Activated T-cell treated with anti-CD3 and anti-CD28 coated beads, Interleukin-2, amount 50 U/mL, for 1 hour (primary cell): ENCODE data around the gene LTBP1.
"Not testable (repeated sequence)": the region's sequence is repeated elsewhere in the genome, so short reads cannot be mapped to it uniquely, and the experiment has no call there.

ENCODE experiments used
- DNase-seq: peaks from one replicate; pipeline ENCODE4 v3.0.0-alpha.2; 2020

LTBP1 gene

DNA sequence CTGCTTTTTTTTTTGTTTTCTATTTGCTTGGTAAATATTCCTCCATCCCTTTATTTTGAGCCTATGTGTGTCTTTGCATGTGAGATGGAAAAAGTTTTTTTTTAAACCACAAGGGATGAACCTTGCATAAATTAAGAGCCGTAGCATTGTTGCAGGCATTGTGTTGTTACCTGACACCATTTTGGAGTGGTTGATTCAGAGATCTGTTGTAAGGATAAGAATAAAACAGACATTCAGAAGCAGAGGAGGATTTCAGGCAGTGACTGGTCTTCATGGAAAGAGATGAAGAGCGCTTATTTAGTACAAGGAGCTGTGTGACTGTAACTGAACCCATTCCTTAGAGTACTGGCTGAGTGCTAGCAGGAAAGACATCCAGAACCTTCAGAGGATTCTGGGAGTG, 101.2 kb downstream of the LTBP1 start:
- DNase-seq = no peak

DNA sequence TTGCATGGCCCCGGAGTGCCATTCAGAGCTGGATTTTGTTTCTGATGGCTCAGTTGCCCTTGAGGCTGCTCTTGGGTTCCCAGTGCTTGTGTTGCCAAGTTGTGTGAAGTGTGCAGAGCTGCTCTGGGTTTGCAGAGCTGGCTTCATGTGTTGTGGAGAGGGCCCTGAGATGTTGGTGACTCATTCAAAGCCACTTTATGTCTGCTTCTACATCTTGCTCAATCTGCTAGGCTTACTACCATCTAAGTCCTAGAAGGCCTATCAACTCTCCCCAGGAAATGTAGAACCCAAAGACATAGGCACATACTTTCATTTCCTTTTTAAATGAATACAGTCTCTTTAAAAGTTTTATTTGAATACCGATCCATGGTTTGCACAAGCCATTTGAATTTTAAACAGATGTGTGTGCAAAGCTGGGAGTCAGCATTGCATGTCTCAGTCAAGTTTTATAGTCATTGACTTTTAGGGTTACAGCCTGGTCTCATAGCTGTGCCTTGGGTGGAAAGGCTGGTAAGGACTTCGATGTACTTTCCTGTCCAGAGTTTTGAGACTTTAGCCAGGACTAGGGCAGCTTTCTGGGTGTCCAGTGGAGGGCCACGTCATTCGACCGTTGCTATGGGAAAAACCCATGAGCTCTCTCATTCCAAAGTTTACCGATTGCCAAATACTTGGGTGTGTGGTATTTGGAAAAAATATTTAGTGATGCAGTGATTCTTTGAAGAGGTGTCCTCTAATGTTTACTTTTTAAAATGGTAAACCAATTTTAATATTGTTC, 105.0 kb downstream of the LTBP1 start:
- DNase-seq = no peak

DNA sequence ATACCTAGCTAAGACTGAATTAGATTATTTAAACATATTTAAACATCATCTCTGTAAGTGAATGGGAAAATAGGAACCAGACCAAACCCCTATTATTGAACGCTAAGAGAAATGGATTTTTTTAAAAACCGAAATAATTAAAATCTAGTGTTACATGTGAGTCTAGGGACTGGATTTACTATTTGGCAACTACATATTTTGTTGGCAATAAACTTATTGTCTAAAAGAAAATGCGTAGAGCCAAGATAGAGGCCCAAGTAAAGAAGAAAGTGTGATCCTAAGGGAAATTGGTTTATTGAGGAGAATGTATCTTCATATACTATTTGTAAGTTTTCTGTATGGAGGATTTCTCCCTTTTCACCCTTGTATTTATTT, 105.6 kb downstream of the LTBP1 start:
- DNase-seq = no peak

DNA sequence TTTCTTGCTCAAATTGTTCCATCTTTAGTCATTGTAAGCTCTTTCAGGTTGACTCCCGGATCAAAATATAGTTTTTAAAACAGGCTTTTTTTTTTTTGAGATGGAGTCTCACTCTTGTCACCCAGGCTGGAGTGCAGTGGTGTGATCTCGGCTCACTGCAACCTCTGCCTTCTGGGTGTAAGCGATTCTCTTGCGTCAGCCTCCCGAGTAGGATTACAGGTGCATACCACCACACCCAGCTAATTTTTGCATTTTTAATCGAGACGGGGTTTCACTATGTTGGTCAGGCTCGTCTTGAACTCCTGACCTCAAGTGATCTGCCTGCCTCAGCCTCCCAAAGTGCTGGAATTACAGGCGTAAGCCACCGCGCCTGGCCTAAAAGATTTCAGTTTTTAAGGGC, 106.0 kb downstream of the LTBP1 start:
- DNase-seq = not testable (repeated sequence)

DNA sequence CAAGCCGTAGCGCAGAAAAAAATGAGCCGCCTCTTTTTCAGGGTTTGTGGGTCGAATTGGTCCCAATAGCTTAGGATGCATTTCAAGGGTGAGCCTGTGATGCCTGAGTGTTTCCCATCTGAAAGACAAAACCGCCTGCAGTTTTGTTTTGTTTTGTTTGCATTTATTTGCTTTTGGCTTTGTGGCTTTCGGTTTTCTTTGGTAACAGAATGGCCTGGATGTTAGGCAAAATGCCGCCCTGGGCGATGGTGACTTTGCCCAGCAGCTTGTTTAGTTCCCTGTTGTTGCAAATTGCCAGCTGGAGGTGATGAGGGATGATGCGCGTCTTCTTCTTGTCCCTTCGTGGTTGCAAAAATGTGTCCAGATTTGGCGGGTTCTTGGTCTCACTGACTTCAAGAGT, 109.4 kb downstream of the LTBP1 start:
- DNase-seq = no peak

DNA sequence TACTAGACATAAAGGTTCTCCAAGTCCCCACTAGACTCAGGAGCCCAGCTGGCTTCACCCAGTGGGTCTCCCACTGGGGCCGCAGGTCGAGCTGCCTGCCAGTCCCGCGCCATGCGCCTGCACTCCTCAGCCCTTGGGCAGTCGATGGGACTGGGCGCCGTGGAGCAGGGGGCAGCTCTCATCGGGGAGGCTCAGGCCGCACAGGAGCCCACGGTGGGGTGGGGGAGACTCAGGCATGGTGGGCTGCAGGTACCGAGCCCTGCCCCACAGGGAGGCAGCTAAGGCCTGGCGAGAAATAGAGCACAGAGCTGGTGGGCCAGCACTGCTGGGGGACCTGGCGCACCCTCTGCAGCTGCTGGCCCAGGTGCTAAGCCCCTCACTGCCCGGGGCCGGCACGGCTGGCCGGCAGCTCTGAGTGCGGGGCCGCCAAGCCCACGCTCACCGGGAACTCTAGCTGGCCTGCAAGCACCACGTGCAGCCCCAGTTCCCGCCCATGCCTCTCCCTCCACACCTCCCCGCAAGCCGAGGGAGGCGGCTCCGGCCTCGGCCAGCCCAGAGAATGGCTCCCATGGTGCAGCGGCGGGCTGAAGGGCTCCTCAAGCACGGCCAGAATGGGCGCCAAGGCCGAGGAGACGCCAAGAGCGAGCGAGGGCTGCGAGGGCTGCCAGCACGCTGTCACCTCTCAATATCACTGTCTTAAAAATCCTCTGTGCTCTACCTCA, 110.7 kb downstream of the LTBP1 start:
- not testable (repeated sequence) for DNase-seq

DNA sequence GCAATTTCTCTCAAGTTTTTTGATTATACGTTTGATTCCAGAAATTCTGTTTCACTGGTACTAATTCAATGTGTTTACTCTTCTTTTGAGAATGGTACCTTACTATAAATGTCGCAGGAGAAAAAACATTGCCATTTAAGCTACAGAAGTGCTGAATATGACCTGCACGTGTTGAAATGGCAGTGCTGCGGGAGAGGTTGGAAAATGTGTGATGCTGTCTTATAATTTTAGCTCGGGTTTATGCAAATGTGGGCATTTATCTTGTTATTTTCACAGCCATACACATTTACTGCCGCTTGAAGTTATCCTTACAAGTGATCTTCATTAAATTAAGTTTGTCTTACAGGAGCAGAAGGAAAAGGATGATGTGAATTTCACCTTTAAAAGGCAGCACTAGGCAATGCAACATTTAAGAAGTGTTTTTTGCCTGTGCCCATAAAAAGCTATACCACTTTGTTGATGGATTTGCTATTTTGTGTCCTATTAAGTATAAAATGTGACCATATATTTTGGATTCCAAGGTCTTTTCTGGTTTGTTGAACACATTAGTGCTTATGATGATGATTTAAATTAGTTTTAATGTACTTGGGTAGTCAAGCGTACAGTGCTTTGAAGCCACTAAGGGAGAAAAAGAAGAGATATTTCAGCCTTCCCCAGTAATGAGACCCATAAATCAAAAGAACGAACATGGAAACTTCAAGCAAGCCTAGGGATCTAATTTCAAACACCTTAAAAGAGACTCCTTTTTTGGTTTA, 112.1 kb downstream of the LTBP1 start:
- DNase-seq = no peak

DNA sequence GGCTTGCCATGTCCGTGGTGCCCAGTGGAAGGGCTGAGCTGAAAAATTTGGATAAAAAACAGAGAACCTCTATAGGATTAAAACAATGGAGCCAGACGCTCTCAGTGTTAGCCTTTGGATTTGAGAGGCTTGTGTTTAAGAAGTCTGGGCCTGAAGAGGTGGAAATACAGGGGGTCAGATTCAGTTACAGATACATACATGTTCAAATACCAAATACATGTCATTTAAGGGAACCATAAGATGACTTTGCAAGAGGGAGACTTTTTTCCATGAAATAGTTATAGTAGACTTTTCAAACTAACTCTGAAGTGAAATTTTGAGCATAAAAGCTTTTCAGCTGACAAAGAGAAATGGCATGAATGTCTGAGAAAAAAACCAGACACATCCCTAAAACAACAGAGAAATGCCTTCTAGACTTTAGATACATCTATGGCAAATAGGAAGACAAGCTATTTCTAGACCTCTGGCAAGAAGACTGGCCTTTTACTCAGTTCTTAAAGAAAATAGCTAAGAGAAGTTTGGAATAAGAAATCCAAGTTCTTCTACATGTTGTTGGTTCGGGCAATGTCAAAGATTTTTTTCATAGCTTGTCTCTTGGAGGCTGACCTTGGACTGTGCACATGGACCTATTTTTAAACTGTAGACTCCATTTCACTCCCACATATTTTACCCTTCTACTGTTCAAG, 112.9 kb downstream of the LTBP1 start:
- no peak for DNase-seq

DNA sequence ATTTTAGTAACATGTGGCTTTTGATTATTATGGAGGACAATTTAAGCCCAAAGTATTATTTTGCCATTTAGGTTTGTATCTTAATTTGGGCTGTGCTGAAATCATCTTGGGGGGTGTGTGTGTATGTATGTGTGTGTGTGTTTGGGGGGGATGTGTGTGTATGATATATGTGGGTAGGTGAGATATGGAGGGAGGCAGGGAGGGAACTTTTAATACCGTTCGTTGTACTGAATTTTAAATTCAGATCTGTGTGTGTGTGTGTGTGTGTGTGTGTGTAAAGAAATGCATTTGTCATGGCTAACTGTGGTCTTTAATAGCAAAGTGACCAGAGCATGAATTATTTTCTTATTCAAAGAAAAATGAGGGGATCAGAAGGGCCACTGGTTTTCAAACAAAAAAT, 113.7 kb downstream of the LTBP1 start:
- no peak for DNase-seq

DNA sequence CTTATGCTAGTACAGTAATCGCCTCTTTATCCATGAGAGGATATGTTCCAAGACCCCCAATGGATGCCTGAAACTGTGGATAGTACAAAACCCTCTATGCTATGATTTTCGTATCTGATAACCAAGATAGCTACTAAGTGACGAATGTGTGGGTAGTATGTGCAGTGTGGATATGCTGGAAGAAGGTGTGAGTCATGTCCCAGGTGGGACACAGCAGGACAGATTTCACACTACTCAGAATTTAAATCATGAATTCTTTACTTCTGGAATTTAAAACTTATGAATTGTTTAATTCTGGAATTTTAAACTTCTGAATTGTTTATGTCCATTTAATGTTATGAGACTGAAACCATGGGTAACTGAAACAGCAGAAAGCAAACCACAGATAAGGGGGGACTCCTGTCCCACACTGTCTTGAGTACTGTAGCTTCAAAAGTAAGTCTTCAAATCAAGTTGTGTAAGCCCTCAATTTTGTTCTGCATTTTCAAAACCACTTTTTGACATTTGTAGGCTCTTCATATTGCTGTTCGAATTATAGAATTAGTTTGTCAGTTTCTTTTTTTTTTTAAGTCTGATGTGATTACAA, 116.0 kb downstream of the LTBP1 start:
- DNase-seq = no peak

DNA sequence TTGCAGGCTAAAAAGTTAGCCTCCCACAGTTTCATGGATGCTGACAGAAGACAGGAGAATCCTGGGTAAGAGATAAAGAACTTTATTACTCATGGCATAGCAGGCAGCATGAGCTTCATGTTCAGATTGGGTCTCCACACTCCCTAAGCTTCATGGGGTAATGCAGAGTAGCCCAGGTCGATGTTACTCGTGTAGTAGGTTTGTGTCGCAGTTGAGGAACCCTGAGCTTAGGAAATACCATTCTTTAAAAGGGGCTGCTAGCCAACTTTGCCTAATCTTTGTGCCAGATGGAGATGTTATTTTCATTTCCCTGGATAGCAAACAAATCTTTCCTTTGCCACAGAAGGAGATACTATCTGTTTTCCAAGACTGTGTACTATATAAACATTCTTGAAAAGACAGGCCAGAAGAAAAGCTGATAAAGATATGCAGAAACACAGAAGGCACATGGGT, 117.6 kb downstream of the LTBP1 start:
- no peak for DNase-seq

DNA sequence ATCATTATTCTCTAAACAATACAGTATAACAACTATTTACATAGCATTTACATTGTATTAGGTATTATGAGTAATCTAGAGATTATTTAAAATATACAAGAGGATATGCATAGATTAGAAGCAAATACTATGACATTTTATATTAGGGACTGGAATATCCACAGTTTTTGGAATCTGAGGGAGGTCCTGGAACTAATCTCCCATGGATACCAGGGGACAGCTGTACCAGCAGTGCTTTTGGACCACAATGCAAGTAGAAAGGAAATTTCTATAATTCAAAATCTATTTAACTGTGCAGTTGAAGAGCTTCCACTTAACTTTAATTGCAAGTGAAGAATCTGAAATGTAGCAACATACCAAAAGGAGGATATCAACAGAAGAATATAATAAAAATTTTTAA, 120.8 kb downstream of the LTBP1 start:
- DNase-seq = no peak

DNA sequence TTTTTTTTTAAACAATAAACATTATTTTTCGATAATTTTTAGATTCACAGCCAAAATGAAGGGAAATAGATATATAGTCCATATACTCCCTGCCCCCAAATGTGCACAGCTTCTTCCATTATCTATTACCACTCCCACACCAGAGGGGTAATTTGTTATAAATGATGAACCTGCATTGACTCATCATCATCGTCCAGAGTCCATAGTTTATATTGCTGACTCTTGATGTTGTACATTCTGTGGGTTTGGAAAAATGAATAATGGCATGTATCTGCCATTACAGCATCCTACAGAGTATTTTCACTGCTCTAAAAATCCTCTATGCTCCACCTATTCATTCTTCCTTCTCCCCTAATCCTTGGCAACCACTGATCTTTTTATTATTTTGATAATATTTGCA, 121.5 kb downstream of the LTBP1 start:
- no peak for DNase-seq

DNA sequence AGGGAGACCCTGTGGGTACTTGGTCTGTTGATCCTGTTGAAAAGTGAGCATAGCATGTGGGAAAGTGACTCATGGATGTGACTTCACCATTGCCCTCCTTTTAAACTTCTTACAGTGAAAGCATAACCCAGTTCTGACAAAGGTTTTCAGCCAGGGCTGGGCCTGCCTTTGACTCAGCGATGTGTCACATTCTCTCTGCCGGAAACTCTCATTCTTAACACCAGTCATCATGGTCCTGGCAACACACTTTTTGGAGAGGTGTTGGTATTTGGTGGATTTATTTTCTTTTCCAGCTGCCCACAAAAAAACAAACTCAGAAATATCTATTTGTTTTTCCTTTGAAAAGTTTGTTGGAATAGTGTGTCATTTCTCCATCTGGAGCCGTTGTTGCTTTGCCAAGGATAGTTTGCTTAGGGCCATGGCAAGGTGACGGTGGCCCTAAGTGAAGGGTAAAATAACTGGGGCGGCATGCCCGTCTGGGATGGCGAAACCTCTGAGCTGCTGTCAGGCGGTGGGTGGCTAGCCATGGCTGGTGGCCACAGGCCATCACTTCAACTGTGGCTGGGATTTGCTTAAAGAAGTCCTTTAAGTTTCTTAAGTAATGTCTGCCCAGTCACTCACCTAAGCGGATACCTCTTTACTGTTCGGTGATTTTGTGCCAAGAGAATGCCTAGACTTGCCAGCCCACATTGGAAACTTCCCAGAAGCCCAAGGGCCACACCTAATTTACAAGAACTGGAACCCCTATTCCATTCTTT, 123.3 kb downstream of the LTBP1 start:
- no peak for DNase-seq

DNA sequence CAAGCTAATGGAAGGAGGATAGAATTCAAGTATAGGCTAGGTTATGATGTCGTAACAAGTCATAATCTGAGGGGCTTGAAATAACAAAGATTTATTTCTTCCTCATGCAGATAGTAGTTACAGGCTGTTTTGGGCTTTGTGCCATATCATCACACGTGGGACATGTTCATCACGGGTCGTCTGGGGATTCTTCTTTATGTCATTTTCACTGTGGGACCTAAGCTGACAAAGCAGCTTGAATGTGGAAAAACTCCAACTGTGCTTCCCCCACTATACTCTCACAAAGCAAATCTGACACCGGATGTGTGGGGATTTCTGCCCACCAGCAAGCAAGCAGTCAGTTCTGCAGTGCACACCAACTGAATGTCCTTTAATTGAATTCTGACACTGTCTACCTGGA, 124.8 kb downstream of the LTBP1 start:
- DNase-seq = no peak

DNA sequence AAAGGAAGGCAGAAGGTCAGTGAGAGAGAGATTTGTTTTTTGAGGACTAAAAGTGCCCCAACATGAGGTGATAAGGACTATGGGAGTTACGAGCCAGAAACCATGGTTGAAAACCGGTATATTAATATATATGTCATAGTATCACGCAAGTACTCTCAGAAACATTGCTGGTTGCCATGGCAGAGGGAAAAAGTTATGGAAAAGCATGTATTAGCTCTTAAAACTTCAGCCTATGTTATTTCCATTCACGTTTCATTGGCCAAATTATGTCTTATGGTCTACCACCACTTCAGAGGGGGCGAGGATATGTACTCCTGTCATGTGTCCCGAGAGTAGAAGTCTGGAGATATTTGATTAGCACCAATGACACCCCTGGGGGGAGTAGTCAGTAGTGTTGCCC, 125.9 kb downstream of the LTBP1 start:
- no peak for DNase-seq

DNA sequence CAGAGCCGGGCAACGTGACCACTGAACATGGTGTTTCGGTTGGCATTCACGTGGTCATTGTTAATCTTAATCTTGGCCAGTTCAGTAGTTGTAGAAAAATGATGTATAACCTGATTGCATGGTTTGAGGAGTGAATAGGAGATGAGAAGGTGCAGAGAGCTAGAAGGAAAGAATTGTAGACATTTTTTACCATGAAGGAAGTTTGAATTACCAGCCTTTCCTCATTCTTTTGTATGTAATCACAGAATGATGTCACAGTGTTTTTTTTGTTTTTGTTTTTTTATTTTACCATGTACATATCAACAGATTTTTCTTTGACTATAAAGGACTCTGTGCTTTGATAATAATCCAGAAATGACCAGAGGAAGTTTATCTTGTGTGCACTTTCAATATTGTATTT, 126.3 kb downstream of the LTBP1 start:
- no peak for DNase-seq

DNA sequence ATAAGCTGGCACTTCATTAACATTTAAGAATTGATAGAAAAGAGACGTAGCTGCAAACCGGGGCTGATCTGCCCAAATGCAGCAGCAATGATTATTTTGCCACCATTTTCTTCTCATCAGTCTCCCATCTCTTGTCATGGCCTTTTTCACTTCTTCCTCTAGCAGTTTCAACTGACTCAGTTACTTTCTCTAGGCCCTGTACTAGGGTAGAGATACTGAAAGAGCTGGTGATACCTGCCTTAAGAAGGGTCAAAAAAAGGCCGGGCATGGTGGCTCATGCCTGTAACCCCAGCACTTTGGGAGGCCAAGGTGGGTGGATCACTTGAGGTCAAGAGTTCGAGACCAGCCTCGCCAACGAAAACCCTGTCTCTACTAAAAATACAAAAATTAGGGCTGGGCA, 127.4 kb downstream of the LTBP1 start:
- no peak for DNase-seq

DNA sequence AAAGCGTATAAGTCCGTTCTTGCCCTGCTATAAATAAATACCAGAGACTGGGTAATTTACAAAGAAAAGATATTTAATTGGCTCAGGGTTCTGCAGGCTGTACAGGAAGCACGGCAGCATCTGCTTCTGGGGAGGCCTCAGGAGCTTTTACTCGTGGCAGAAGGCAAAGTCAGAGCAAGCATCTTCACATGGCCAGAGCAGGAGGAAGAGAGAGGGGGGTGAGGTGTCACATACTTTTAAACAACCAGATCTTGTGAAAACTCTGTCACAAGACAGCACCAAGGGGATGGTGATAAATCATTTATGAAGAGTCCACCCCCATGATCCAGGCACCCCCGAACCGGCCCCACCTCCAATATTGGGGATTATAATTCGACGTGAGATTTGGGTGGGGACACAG, 130.6 kb downstream of the LTBP1 start:
- no peak for DNase-seq

DNA sequence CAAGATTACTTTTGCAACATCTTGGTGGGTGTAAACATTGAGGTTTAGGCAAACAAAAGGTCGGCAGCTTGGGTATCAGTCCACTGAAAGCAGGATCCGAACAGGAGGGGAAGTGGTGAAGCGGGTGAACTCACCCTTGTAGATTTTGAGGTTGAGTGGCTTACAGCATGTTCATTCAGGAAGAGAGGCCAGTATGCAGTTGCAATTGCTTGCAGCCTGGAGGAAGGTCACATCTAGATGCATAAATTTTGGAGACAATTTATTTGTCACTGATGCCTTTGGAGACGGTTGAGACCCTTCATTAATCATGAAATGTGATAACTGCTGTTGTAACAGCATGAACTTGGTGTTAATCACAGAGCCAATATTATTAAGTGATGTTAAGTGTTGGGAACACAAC, 131.1 kb downstream of the LTBP1 start:
- no peak for DNase-seq

DNA sequence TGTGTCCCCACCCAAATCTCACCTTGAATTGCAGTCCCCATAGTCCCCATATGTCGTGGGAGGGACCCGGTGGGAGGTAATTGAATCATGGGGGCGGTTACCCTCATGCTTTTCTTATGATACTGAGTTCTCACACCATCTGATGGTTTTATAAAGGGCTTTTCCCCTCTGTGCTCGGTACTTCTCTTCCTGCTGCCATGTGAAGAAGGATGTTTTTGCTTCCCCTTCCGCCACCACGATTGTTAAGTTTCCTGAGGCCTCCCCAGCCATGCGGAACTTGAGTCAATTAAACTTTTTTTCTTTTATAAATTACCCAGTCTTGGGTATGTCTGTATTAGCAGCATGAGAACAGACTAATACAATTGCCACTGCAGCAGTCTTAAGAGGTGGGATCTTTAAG, 134.9 kb downstream of the LTBP1 start:
- DNase-seq = no peak
